Astrocyte (in vitro differentiated cells and primary cell): Measurements from ENCODE around the gene FGD6. TPM values are rescaled to one million over a fixed set of nuclear protein-coding genes. Genes with fewer than 3 reads are reported as not detected.

Experiments used
- DNase-seq: peaks from one replicate; pipeline ENCODE4 v3.0.0-alpha.2; 2010; ENCODE audit warnings: low read depth
- FAIRE-seq: peaks from 2 replicates; lab custom pipeline; 2011; peaks lifted over from hg19 to GRCh38; lab: Jason Lieb, UNC
- H2AFZ ChIP-seq: 2 replicates; pipeline ENCODE4 v1.6.0; 2012; ENCODE audit warnings: low read depth, low read length, inconsistent platforms
- H3K27ac ChIP-seq: 2 replicates; pipeline ENCODE4 v1.5.1; 2011; ENCODE audit warnings: low read depth, low read length, inconsistent platforms
- H3K27me3 ChIP-seq: 2 replicates; pipeline ENCODE4 v1.6.0; 2011; ENCODE audit warnings: low read length, inconsistent platforms; ENCODE audit not compliant: insufficient read depth
- H3K36me3 ChIP-seq: 2 replicates; pipeline ENCODE4 v1.5.1; 2011; ENCODE audit warnings: low read length, inconsistent platforms; ENCODE audit not compliant: insufficient read depth
- H3K4me1 ChIP-seq: 2 replicates; pipeline ENCODE4 v1.5.1; 2011; ENCODE audit warnings: low read length, inconsistent platforms; ENCODE audit not compliant: insufficient read depth
- H3K4me2 ChIP-seq: 2 replicates; pipeline ENCODE4 v1.6.0; 2012; ENCODE audit warnings: low read length, inconsistent platforms
- H3K4me3 ChIP-seq: 2 replicates; pipeline ENCODE4 v1.5.1; 2011; ENCODE audit warnings: low read depth, mild to moderate bottlenecking, low read length, inconsistent platforms; ENCODE audit not compliant: insufficient read depth
- H3K79me2 ChIP-seq: 2 replicates; pipeline ENCODE4 v1.6.0; 2012; ENCODE audit warnings: mild to moderate bottlenecking, low read length, inconsistent platforms; ENCODE audit not compliant: insufficient read depth
- H3K9ac ChIP-seq: 2 replicates; pipeline ENCODE4 v1.6.0; 2012; ENCODE audit warnings: mild to moderate bottlenecking, low read length, inconsistent platforms
- H3K9me3 ChIP-seq: 2 replicates; pipeline ENCODE4 v1.5.1; 2012; ENCODE audit warnings: low read depth, mild to moderate bottlenecking, low read length, inconsistent platforms; ENCODE audit not compliant: insufficient read depth
- H4K20me1 ChIP-seq: 2 replicates; pipeline ENCODE4 v1.6.0; 2012; ENCODE audit warnings: low read length, inconsistent platforms; ENCODE audit not compliant: insufficient read depth
- H3K27ac Mint-ChIP-seq: one replicate; pipeline ENCODE4 v1.8.0; 2021; ENCODE audit warnings: mild to moderate bottlenecking, mixed read lengths; ENCODE audit not compliant: unreplicated experiment
- H3K27me3 Mint-ChIP-seq: one replicate; pipeline ENCODE4 v1.8.0; 2021; ENCODE audit warnings: low read depth, mixed read lengths; ENCODE audit not compliant: unreplicated experiment
- H3K36me3 Mint-ChIP-seq: one replicate; pipeline ENCODE4 v1.8.0; 2021; ENCODE audit warnings: low read depth, mixed read lengths; ENCODE audit not compliant: unreplicated experiment
- H3K4me1 Mint-ChIP-seq: one replicate; pipeline ENCODE4 v1.8.0; 2021; ENCODE audit warnings: low read depth, mixed read lengths; ENCODE audit not compliant: unreplicated experiment
- H3K4me3 Mint-ChIP-seq: one replicate; pipeline ENCODE4 v1.8.0; 2021; ENCODE audit warnings: mild to moderate bottlenecking, moderate library complexity, mixed read lengths; ENCODE audit not compliant: unreplicated experiment
- H3K9me3 Mint-ChIP-seq: one replicate; pipeline ENCODE4 v1.8.0; 2021; ENCODE audit warnings: mild to moderate bottlenecking, mixed read lengths; ENCODE audit not compliant: unreplicated experiment
- EZH2 ChIP-seq: IDR thresholded peaks from 2 replicates; pipeline ENCODE4 v1.6.1; 2012; ENCODE audit warnings: mild to moderate bottlenecking, low read length, inconsistent platforms; ENCODE audit not compliant: insufficient read depth
- total RNA-seq: library from RNA; stranded (reverse); gene quantifications from 2 replicates; pipeline ENCODE4 v1.2.1, GENCODE V29; 2021
- TF ChIP-seq, protein P1 (sequence below): IDR thresholded peaks from 2 replicates; pipeline ENCODE4 v1.5.1; 2011; ENCODE audit warnings: low read depth, mild to moderate bottlenecking, inconsistent platforms, low read length, moderate library complexity; ENCODE audit not compliant: insufficient read depth

Gene FGD6
- total RNA-seq, 1 donor from 2014 or later, result 26.5 TPM

DNA sequence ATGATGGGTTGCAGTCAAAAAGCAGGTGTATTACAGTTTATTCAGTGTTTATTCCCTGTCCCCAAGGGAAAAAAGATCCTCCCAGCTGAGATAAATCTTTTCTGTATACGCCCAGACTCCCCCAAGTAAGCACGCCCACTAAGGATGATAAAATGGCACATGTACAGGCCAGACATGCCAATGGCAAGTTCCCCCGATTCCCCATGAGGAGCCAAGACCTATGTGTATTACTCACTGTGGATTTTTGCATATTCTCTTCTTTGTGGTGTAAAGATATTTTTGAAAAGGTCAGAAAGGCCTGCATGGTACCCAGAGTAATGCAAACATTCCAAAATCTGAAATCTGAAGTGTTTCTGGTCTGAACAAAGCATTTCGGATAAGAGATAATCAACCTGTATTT lies 166.0 kb downstream of the FGD6 start:
- H3K4me1 Mint-ChIP-seq, result peaks cover 2% of the 10 kb centered on the region
- no peaks in the 10 kb centered on the region for H3K9me3 Mint-ChIP-seq
- no peak for TF ChIP-seq EZH2
- TF ChIP-seq, protein P1, sequence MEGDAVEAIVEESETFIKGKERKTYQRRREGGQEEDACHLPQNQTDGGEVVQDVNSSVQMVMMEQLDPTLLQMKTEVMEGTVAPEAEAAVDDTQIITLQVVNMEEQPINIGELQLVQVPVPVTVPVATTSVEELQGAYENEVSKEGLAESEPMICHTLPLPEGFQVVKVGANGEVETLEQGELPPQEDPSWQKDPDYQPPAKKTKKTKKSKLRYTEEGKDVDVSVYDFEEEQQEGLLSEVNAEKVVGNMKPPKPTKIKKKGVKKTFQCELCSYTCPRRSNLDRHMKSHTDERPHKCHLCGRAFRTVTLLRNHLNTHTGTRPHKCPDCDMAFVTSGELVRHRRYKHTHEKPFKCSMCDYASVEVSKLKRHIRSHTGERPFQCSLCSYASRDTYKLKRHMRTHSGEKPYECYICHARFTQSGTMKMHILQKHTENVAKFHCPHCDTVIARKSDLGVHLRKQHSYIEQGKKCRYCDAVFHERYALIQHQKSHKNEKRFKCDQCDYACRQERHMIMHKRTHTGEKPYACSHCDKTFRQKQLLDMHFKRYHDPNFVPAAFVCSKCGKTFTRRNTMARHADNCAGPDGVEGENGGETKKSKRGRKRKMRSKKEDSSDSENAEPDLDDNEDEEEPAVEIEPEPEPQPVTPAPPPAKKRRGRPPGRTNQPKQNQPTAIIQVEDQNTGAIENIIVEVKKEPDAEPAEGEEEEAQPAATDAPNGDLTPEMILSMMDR, result no peak
- DNase-seq (peak; percentile 41), FAIRE-seq (no peak)
- H3K9me3 ChIP-seq, result no peaks in the 10 kb centered on the region
- H3K4me3 Mint-ChIP-seq, result no peak overlapping the region
- H3K36me3 Mint-ChIP-seq, result peaks cover 6% of the 10 kb centered on the region
- no peak overlapping the region for H3K27ac Mint-ChIP-seq
- H3K27ac ChIP-seq, result no peak overlapping the region
- H3K79me2 ChIP-seq, result no peaks in the 10 kb centered on the region
- no peak overlapping the region for H2AFZ ChIP-seq
- H3K36me3 ChIP-seq, result peaks cover 20% of the 10 kb centered on the region
- no peaks in the 10 kb centered on the region for H3K27me3 ChIP-seq
- H3K4me2 ChIP-seq, result no peak overlapping the region
- no peak overlapping the region for H3K4me3 ChIP-seq
- no peaks in the 10 kb centered on the region for H3K4me1 ChIP-seq
- H3K27me3 Mint-ChIP-seq, result no peaks in the 10 kb centered on the region
- H4K20me1 ChIP-seq, result no peaks in the 10 kb centered on the region
- H3K9ac ChIP-seq, result no peak overlapping the region

DNA sequence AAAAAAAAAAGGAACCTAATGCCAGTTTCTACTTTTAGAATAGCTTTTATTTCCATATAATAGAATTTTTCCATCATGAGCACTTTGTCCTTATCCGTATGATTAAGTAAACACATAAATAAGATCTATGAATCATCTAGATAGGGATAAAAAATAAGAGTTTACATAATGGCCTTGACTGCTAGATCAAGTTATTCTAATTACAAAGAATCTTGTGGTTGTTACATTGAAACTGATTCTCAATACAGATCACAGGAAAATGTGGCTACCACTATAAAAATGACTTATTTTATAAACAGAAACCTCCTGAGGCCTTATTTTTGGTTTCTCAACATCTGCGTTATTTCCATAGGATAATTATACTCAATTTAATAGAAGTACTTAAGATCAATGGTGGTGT lies 179.4 kb downstream of the FGD6 start:
- no peaks in the 10 kb centered on the region for H3K4me1 Mint-ChIP-seq
- H4K20me1 ChIP-seq, result no peaks in the 10 kb centered on the region
- no peak overlapping the region for H3K27ac ChIP-seq
- H3K4me3 ChIP-seq, result no peak overlapping the region
- H3K27me3 Mint-ChIP-seq, result no peaks in the 10 kb centered on the region
- peaks cover 7% of the 10 kb centered on the region for H3K36me3 ChIP-seq
- H3K79me2 ChIP-seq, result no peaks in the 10 kb centered on the region
- H3K4me2 ChIP-seq, result no peak overlapping the region
- no peak overlapping the region for H3K27ac Mint-ChIP-seq
- no peaks in the 10 kb centered on the region for H3K27me3 ChIP-seq
- H3K36me3 Mint-ChIP-seq, result peaks cover 2% of the 10 kb centered on the region
- TF ChIP-seq, protein P1, result no peak
- TF ChIP-seq EZH2, result no peak
- no peak overlapping the region for H3K4me3 Mint-ChIP-seq
- FAIRE-seq (no peak), DNase-seq (peak; percentile 5)
- H3K9me3 Mint-ChIP-seq, result no peaks in the 10 kb centered on the region
- H3K9ac ChIP-seq, result no peak overlapping the region
- no peak overlapping the region for H2AFZ ChIP-seq
- H3K4me1 ChIP-seq, result no peaks in the 10 kb centered on the region
- no peaks in the 10 kb centered on the region for H3K9me3 ChIP-seq

DNA sequence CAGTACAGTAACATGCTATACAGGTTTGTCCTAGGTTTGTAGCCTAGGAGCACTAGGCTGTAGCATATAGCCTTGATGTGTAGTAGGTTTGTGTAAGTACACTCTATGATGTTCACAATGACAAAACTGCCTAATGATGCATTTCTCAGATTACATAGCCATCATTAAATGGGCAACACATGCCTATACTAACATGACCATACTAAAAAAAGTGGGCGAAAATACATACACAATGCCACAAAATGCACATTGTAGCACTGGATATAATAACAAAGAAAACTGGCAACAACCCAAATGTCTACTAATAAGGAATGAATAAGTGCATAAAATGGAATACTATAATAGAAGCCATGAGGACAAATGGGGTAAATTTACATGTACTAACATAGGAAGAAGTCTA lies 182.5 kb downstream of the FGD6 start:
- H4K20me1 ChIP-seq, result no peaks in the 10 kb centered on the region
- H3K27me3 ChIP-seq, result no peaks in the 10 kb centered on the region
- no peak overlapping the region for H3K4me3 Mint-ChIP-seq
- no peak for TF ChIP-seq EZH2
- TF ChIP-seq, protein P1, result no peak
- H3K9me3 Mint-ChIP-seq, result no peaks in the 10 kb centered on the region
- H3K9me3 ChIP-seq, result no peaks in the 10 kb centered on the region
- no peaks in the 10 kb centered on the region for H3K4me1 Mint-ChIP-seq
- no peak overlapping the region for H3K4me2 ChIP-seq
- peaks cover 2% of the 10 kb centered on the region for H3K36me3 Mint-ChIP-seq
- FAIRE-seq (no peak), DNase-seq (no peak)
- no peak overlapping the region for H2AFZ ChIP-seq
- peaks cover 7% of the 10 kb centered on the region for H3K36me3 ChIP-seq
- no peaks in the 10 kb centered on the region for H3K4me1 ChIP-seq
- no peak overlapping the region for H3K27ac ChIP-seq
- no peak overlapping the region for H3K9ac ChIP-seq
- no peaks in the 10 kb centered on the region for H3K79me2 ChIP-seq
- no peaks in the 10 kb centered on the region for H3K27me3 Mint-ChIP-seq
- no peak overlapping the region for H3K27ac Mint-ChIP-seq
- no peak overlapping the region for H3K4me3 ChIP-seq

Other genes with a start within 250 kb of the FGD6 start
- 107 and 112 TPM in 2 replicates for gene NDUFA12, start 213.8 kb downstream of the FGD6 start, total RNA-seq
- 44.3 and 46.3 TPM in 2 replicates for gene NR2C1, start 143.8 kb downstream of the FGD6 start, total RNA-seq
- 106 and 107 TPM in 2 replicates for gene VEZT, start 340 bp upstream of the FGD6 start, total RNA-seq